Caco-2 (cell line): ENCODE measurements around the gene FAM174B. TPM values are rescaled to one million over a fixed set of nuclear protein-coding genes. Genes with fewer than 3 reads are reported as not detected.

Experiments used
- BruUV-seq: library from RNA; stranded (reverse); fragments of 400-500 nt; replicated peaks from 2 replicates; lab custom pipeline; 2021; lab: Mats Ljungman, UMichigan
- CTCF ChIA-PET: fragments of 300-600 bp; sonication (Branson Sonifier 250); formaldehyde crosslinking; loops from one replicate; lab custom pipeline; 2022; ENCODE audit warnings: antibody characterized with exemption; lab: Charles Lee
- POLR2A ChIA-PET: fragments of 300-600 bp; sonication (Branson Sonifier 250); formaldehyde crosslinking; loops from one replicate; lab custom pipeline; 2022; ENCODE audit warnings: antibody characterized with exemption; lab: Charles Lee
- DNase-seq, 2 experiments: peaks; one replicate each; pipeline versions ENCODE4 v3.0.0 to v3.0.0-alpha.2; 2020 to 2022
- H3K27me3 ChIP-seq: replicated peaks from 2 replicates; pipeline ENCODE4 v1.6.0; 2011; ENCODE audit warnings: low read length; ENCODE audit not compliant: control insufficient read depth, insufficient read depth
- H3K36me3 ChIP-seq: 2 replicates; pipeline ENCODE4 v1.5.1; 2011; ENCODE audit warnings: low read length; ENCODE audit not compliant: control insufficient read depth, insufficient read depth
- H3K4me1 ChIP-seq: fragments of 250-450 bp; sonication (Bioruptor Pico); 2 replicates; pipeline ENCODE4 v1.5.1; 2020; ENCODE audit warnings: mild to moderate bottlenecking
- H3K4me3 ChIP-seq: 2 replicates; pipeline ENCODE4 v1.5.1; 2011; ENCODE audit warnings: low read depth, mild to moderate bottlenecking, control low read depth, low read length
- H3K9me3 ChIP-seq: fragments of 250-450 bp; sonication (Bioruptor Pico); 2 replicates; pipeline ENCODE4 v1.5.1; 2020; ENCODE audit warnings: mild to moderate bottlenecking, moderate library complexity
- H3K27ac Mint-ChIP-seq: one replicate; pipeline ENCODE4 v1.8.0; 2022; ENCODE audit warnings: mixed read lengths; ENCODE audit not compliant: unreplicated experiment
- H3K27me3 Mint-ChIP-seq: one replicate; pipeline ENCODE4 v1.8.0; 2022; ENCODE audit warnings: mixed read lengths; ENCODE audit not compliant: insufficient read depth, unreplicated experiment
- H3K36me3 Mint-ChIP-seq: one replicate; pipeline ENCODE4 v1.8.0; 2022; ENCODE audit warnings: mild to moderate bottlenecking, mixed read lengths; ENCODE audit not compliant: insufficient read depth, unreplicated experiment
- H3K4me1 Mint-ChIP-seq: one replicate; pipeline ENCODE4 v1.8.0; 2022; ENCODE audit warnings: low read depth, mixed read lengths; ENCODE audit not compliant: unreplicated experiment
- H3K4me3 Mint-ChIP-seq: one replicate; pipeline ENCODE4 v1.8.0; 2022; ENCODE audit warnings: mild to moderate bottlenecking, moderate library complexity, mixed read lengths; ENCODE audit not compliant: unreplicated experiment
- H3K9me3 Mint-ChIP-seq: one replicate; pipeline ENCODE4 v1.8.0; 2022; ENCODE audit warnings: mixed read lengths; ENCODE audit not compliant: unreplicated experiment
- CTCF ChIP-seq, 2 experiments: fragments of 200-600 bp in 1 of 2; IDR thresholded peaks; 1 replicate in 1 of 2; 2 replicates in 1 of 2; pipeline versions ENCODE4 v1.5.1 to v1.8.0; 2011 to 2022; ENCODE audit warnings: antibody characterized with exemption in 1 of 2, control low read depth in 1 of 2, inconsistent platforms in 1 of 2, low read depth in 1 of 2, low read length in 1 of 2, mild to moderate bottlenecking in 1 of 2, moderate library complexity in 1 of 2; ENCODE audit not compliant: insufficient read depth in 1 of 2, severe bottlenecking in 1 of 2, unreplicated experiment in 1 of 2
- intact Hi-C: fragments of 100-400 bp; cut with micrococcal nuclease; formaldehyde crosslinking; loops from one replicate; pipeline ENCODE4 v1.10.0; 2022; ENCODE audit not compliant: unreplicated experiment
- total RNA-seq: library from RNA; stranded (reverse); gene quantifications from 2 replicates; pipeline ENCODE4 v1.2.3, GENCODE V29; 2022

Gene FAM174B
- total RNA-seq, 1 experiment from 2014 or later: 79.4 TPM

DNA sequence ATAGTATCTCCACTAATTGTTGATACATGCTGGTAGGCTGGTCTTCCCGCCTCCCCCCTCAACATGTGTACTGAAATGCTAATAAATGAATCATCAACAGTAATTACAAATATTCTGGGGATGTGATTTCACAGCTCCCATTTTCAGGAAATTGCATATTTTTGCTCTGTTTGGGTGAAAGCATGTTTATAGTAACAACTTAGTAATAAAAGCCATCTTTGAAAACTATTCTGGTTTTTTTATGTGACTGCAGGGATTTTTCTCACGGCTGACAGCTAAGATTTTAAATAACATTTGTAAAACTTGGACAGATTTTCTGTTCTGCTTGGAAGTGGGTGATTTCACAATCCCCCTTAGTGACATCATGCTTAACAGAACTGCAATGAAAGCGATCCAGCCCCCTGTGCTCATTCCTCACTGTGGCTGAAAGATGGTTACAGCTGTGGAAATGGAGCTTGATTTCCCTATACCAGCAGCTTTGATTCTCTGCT is 25.6 kb upstream of the FAM174B start:
- no peak for DNase-seq
- POLR2A ChIA-PET: no interaction called here
- CTCF ChIA-PET: interaction anchor here (0.8 to 1.4 kb wide), 3 partner anchors 8 to 159 kb away, joined by 3 to 5 read pairs (median 3); partner anchors contain the start of gene FAM174B
- H3K9me3 Mint-ChIP-seq: peaks cover 14% of the 10 kb centered on the region
- intact Hi-C loops: loop anchor here (1.0 kb wide), 1 partner anchor 12 kb away; no protein-coding TSS in a partner anchor
- peaks cover 6% of the 10 kb centered on the region for H3K36me3 Mint-ChIP-seq
- no TSS peak for BruUV-seq
- no peak for TF ChIP-seq CTCF (IDR thresholded peaks at IDR 0.05; ENCODE audit: insufficient read depth in 1 of 2, low read depth in 1 of 2, low read length in 1 of 2, severe bottlenecking in 1 of 2, unreplicated experiment in 1 of 2)
- H3K27ac Mint-ChIP-seq: no peak overlapping the region
- no peaks in the 10 kb centered on the region for H3K9me3 ChIP-seq
- no peaks in the 10 kb centered on the region for H3K27me3 ChIP-seq
- H3K27me3 Mint-ChIP-seq: no peaks in the 10 kb centered on the region
- H3K36me3 ChIP-seq: no peaks in the 10 kb centered on the region
- peaks cover 4% of the 10 kb centered on the region for H3K4me1 ChIP-seq
- peaks cover 13% of the 10 kb centered on the region for H3K4me1 Mint-ChIP-seq
- no peak overlapping the region for H3K4me3 Mint-ChIP-seq
- H3K4me3 ChIP-seq: no peak overlapping the region

DNA sequence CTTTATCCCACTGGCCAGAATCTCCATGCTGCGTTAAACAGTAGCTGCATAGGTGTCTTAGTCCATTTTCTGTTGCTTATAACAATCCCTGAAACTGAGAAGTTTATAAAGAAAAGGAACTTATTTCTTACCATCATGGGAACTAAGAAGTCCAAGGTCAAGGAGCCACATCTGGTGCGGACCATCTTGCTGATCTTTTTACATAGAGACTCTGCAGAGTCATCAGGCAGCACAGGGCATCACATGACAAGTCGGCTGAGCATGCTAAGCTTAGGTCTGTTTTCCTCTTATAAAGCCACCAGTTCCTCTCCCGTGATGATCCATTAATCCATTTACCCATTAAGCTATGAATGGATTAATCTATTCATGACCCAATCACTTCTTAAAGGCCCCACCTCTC is 22.4 kb upstream of the FAM174B start:
- no peak for DNase-seq
- Histone ChIP-seq H3K4me3 (no peak overlapping the region), H3K27me3 (no peaks in the 10 kb centered on the region), H3K9me3 (no peaks in the 10 kb centered on the region; the same call in 1 of the 2 replicates), H3K36me3 (no peaks in the 10 kb centered on the region), H3K4me1 (peaks cover 9% of the 10 kb centered on the region)
- no TSS peak for BruUV-seq
- H3K36me3 Mint-ChIP-seq: no peaks in the 10 kb centered on the region
- H3K27ac Mint-ChIP-seq: no peak overlapping the region
- peaks cover 14% of the 10 kb centered on the region for H3K9me3 Mint-ChIP-seq
- no peak overlapping the region for H3K4me3 Mint-ChIP-seq
- ChIA-PET CTCF (no interaction called here), POLR2A (no interaction called here)
- peaks cover 2% of the 10 kb centered on the region for H3K4me1 Mint-ChIP-seq
- TF ChIP-seq CTCF (IDR thresholded peaks at IDR 0.05; ENCODE audit: insufficient read depth in 1 of 2, low read depth in 1 of 2, low read length in 1 of 2, severe bottlenecking in 1 of 2, unreplicated experiment in 1 of 2): no peak
- H3K27me3 Mint-ChIP-seq: no peaks in the 10 kb centered on the region
- intact Hi-C loops: no loop called here

DNA sequence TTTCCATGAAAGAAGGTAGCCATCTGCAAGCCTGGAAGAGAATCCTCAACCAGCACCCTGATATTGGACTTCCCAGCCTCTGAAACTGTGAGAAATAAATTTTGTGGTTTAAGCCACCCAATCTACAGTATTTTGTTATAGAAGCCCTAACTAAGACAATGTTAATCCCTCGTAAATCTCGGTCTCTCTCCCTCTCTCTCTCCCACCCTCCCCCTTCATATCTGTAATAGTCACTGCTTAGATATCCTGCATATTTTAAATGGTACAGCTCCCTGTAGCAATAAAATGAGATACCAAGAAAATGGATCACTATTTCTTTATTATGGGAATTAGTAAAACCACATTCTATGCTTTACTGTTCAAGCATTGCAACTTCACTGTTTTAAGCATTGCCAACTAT is 21.0 kb upstream of the FAM174B start:
- Mint-ChIP-seq H3K27ac (no peak overlapping the region), H3K9me3 (peaks cover 14% of the 10 kb centered on the region), H3K27me3 (no peaks in the 10 kb centered on the region), H3K4me3 (no peak overlapping the region), H3K4me1 (no peaks in the 10 kb centered on the region), H3K36me3 (no peaks in the 10 kb centered on the region)
- POLR2A ChIA-PET: no interaction called here
- H3K4me1 ChIP-seq: peaks cover 23% of the 10 kb centered on the region
- H3K27me3 ChIP-seq: no peaks in the 10 kb centered on the region
- BruUV-seq: no TSS peak
- no peak overlapping the region for H3K4me3 ChIP-seq
- intact Hi-C loops: no loop called here
- no peak for TF ChIP-seq CTCF (IDR thresholded peaks at IDR 0.05; ENCODE audit: insufficient read depth in 1 of 2, low read depth in 1 of 2, low read length in 1 of 2, severe bottlenecking in 1 of 2, unreplicated experiment in 1 of 2)
- DNase-seq: no peak
- no peaks in the 10 kb centered on the region; the same call in 1 of the 2 replicates for H3K9me3 ChIP-seq
- H3K36me3 ChIP-seq: no peaks in the 10 kb centered on the region
- CTCF ChIA-PET: no interaction called here
